Measurements from ENCODE around the gene DRD3. TPM values are rescaled to one million over a fixed set of nuclear protein-coding genes. Genes with fewer than 3 reads are reported as not detected.

The DRD3 gene
- total RNA-seq, 1 experiment from 2014 or later: not detected

- no peak overlapping the region for H3K4me3 Mint-ChIP-seq (ENCODE audit: unreplicated experiment)
- peaks cover 6% of the 10 kb centered on the region for H3K4me1 Mint-ChIP-seq (ENCODE audit: insufficient read depth, unreplicated experiment)
- DNase-seq (ENCODE audit: unreplicated experiment): no peak
- H3K36me3 Mint-ChIP-seq (ENCODE audit: insufficient read depth, unreplicated experiment): no peaks in the 10 kb centered on the region
- no TSS peak for BruUV-seq (replicated peaks)
- TF ChIP-seq CTCF (IDR thresholded peaks at IDR 0.05; ENCODE audit: unreplicated experiment): no peak
- CTCF ChIA-PET: no interaction called here
- peaks cover 5% of the 10 kb centered on the region for H3K9me3 Mint-ChIP-seq (ENCODE audit: unreplicated experiment)
- POLR2A ChIA-PET: no interaction called here
- H3K27me3 Mint-ChIP-seq (ENCODE audit: insufficient read depth, unreplicated experiment): peaks cover 11% of the 10 kb centered on the region
- intact Hi-C loops (cut with micrococcal nuclease): no loop called here
- H3K27ac Mint-ChIP-seq (ENCODE audit: low read depth, unreplicated experiment): no peak overlapping the region
These were observed 43.0 kb upstream of the DRD3 start for GRCh38 chr3:114221881-114222264.

GRCh38 chr3:114221165-114221880 lies 42.5 kb upstream of the DRD3 start:
- DNase-seq (ENCODE audit: unreplicated experiment): no peak
- peaks cover 3% of the 10 kb centered on the region for H3K4me1 Mint-ChIP-seq (ENCODE audit: insufficient read depth, unreplicated experiment)
- intact Hi-C loops (cut with micrococcal nuclease): no loop called here
- BruUV-seq (replicated peaks): no TSS peak
- H3K27ac Mint-ChIP-seq (ENCODE audit: low read depth, unreplicated experiment): no peak overlapping the region
- TF ChIP-seq CTCF (IDR thresholded peaks at IDR 0.05; ENCODE audit: unreplicated experiment): no peak
- H3K36me3 Mint-ChIP-seq (ENCODE audit: insufficient read depth, unreplicated experiment): no peaks in the 10 kb centered on the region
- H3K4me3 Mint-ChIP-seq (ENCODE audit: unreplicated experiment): no peak overlapping the region
- peaks cover 5% of the 10 kb centered on the region for H3K9me3 Mint-ChIP-seq (ENCODE audit: unreplicated experiment)
- ChIA-PET CTCF (interaction anchor here (0.7 kb wide), 1 partner anchor 126 kb away, joined by 3 read pairs; no protein-coding TSS in a partner anchor), POLR2A (no interaction called here)
- peaks cover 11% of the 10 kb centered on the region for H3K27me3 Mint-ChIP-seq (ENCODE audit: insufficient read depth, unreplicated experiment)

DNA sequence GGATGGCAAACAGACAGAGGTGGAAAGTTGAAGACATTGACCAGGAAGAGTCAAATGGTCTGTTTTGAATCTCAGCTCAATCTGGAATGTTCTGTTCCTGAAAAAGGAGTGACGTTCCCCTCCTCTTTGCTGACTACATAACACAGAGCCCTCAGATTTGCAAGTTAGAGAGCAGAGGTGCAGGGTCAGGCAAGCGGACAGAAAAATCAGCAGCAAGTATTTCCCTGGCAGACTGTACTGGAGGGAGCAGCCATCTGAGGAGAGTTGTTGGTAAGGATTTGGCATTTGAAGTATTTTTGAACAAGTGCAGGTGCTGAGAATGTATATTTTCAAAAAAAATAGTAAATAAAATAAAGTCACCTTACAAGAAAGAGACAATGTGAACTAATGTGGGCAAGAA lies 40.9 kb upstream of the DRD3 start:
- DNase-seq (ENCODE audit: unreplicated experiment): no peak
- ChIA-PET CTCF (no interaction called here), POLR2A (no interaction called here)
- Mint-ChIP-seq H3K27ac (ENCODE audit: low read depth, unreplicated experiment) (no peak overlapping the region), H3K27me3 (ENCODE audit: insufficient read depth, unreplicated experiment) (peaks cover 11% of the 10 kb centered on the region), H3K4me1 (ENCODE audit: insufficient read depth, unreplicated experiment) (no peaks in the 10 kb centered on the region), H3K36me3 (ENCODE audit: insufficient read depth, unreplicated experiment) (no peaks in the 10 kb centered on the region), H3K4me3 (ENCODE audit: unreplicated experiment) (no peak overlapping the region), H3K9me3 (ENCODE audit: unreplicated experiment) (no peaks in the 10 kb centered on the region)
- intact Hi-C loops (cut with micrococcal nuclease): no loop called here
- BruUV-seq (replicated peaks): no TSS peak
- no peak for TF ChIP-seq CTCF (IDR thresholded peaks at IDR 0.05; ENCODE audit: unreplicated experiment)

GRCh38 chr3:114218578-114219185 lies 39.8 kb upstream of the DRD3 start:
- POLR2A ChIA-PET: no interaction called here
- BruUV-seq (replicated peaks): no TSS peak
- no peak for DNase-seq (ENCODE audit: unreplicated experiment)
- Mint-ChIP-seq H3K27me3 (ENCODE audit: insufficient read depth, unreplicated experiment) (peaks cover 11% of the 10 kb centered on the region), H3K4me3 (ENCODE audit: unreplicated experiment) (no peak overlapping the region), H3K36me3 (ENCODE audit: insufficient read depth, unreplicated experiment) (no peaks in the 10 kb centered on the region), H3K27ac (ENCODE audit: low read depth, unreplicated experiment) (no peak overlapping the region), H3K9me3 (ENCODE audit: unreplicated experiment) (no peaks in the 10 kb centered on the region), H3K4me1 (ENCODE audit: insufficient read depth, unreplicated experiment) (no peaks in the 10 kb centered on the region)
- no peak for TF ChIP-seq CTCF (IDR thresholded peaks at IDR 0.05; ENCODE audit: unreplicated experiment)
- CTCF ChIA-PET: no interaction called here
- intact Hi-C loops (cut with micrococcal nuclease): no loop called here
